HG03354 (cell line): ENCODE results near the gene ZNF831.

Experiments used
- ATAC-seq: cut with Tn5 transposase; IDR thresholded peaks from one replicate; pipeline ENCODE4 v1.9.1; 2021; ENCODE audit warnings: mild to moderate bottlenecking; ENCODE audit not compliant: unreplicated experiment, poor library complexity, severe bottlenecking

The ZNF831 gene

DNA sequence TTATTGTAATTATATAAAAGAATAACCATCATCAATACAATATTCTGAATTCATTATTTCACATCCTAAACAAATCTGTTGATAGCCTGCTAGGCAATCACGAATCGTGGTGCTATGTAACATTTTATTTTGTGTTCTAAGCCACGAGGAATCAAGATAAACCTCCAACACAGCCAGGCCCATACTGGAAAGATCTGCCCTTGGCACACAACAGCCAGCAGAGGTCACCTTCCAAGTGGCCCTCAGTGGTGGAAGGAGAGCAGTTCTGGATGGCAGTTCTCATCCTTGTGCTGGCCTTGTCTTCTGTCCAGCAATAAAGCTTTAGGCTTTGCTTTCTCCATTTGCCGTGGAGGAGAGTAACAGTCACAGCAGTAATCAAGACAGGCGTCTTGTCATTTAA, 13.2 kb downstream of the ZNF831 start:
- ATAC-seq: no peak

DNA sequence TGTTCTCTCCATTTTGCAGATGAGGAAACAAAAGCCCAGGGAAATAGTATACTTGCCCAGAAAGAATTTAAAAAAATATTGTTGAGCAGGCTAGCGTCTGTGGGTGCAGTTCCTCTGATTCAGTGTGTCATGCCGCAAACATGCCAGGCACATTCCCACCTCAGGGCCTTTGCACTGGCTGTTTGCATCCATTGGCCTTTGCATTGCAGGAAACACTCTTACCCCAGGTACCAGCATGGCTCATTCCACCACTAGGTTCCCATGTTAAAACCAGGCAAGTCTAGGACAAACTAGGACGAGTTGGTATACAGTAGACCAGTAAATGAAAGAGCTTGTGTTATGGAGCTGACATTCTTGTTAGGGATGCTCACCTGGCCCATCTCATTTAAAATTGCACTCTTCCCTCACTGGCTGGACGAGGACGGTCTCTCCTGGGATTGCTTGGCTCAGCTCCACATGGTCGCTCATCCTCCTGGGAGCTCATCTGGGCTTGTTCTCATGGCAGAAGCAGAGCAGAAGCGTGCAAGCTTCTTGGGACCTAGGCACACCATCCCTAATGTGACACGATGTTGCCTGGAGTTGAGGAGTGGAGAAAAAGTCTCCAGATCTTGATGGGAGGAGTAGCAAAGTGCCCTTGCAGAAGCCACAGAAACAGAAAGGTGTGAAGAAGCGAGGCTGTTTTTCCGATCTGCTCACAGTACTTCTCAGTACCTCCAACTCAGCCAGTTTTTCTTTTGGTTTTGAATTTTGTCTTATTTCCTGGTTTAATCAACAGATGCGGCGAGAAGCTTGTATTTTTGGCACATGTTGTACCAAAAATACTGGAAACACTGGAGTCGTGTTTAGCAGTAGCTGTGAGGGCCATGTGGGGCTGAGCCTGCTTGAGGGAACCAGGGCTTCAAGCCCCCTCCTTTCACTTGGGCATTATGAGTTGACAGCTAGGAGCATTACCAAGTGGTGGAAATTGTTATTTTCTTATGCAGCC, 13.9 kb downstream of the ZNF831 start:
- no peak for ATAC-seq

DNA sequence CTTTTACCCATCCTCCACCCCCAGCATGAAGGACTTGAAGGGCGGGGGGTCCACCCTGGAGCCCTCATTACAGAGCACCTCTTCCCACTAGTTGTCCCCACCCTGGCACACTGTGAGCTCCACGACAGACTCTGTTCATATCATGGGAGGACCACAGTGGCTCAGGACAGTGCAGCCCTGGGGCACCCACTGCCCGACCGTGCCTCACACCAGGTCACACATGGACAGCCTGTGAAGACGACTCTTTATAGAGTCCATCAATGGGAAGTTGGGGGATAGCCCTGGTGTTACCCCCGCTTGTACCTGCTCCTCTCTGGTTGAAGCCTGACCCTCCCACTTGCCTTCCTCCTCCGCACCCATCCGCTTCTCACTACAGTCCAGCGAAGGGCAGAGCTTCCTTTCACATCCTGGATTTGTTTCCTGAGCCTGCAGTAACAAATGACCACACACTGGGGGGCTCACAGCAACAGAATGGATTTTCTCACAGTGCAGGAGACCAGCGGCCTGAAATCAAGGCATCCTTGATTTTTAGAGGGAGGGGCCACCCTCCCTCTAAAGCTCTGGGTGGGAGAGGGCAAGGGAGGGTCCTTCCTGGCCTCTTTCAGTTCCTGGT, 15.5 kb downstream of the ZNF831 start:
- no peak for ATAC-seq

DNA sequence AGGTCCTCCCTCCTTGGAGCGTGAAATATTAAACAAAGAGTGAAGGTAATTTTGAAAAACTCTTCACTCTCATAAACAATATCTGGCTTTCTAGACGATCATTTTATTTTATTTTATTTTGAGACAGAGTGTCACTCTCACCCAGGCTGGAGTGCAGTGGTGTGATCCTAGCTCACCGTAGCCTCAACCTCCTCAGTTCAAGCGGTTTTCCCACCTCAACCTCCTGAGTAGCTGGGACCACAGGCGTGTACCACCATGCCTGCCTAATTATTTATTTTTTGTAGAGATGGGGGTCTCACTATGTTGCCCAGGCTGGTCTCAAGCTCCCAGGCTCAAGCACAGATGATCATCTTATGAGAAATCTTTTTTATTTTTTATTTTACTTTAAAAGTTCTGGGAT, 16.4 kb downstream of the ZNF831 start:
- ATAC-seq: no peak

DNA sequence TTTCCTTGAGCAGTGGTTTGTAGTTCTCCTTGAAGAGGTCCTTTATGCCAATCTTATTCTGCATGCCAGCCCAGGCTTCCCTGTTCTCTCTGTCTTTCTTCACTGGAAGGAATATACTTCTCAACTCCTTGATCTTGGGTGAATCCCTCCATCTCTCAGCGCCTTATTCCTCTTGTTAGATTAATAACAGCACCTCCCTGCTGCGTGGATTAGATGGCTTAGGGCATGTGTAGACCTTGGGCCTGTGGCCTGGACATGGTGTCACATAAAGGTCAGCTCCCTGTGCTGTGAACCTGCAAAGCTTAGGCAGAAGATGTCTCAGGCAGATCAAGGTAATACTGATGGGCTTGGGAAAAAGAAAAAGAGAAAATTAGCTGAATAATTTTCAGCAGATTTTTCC, 18.3 kb downstream of the ZNF831 start:
- ATAC-seq: no peak

DNA sequence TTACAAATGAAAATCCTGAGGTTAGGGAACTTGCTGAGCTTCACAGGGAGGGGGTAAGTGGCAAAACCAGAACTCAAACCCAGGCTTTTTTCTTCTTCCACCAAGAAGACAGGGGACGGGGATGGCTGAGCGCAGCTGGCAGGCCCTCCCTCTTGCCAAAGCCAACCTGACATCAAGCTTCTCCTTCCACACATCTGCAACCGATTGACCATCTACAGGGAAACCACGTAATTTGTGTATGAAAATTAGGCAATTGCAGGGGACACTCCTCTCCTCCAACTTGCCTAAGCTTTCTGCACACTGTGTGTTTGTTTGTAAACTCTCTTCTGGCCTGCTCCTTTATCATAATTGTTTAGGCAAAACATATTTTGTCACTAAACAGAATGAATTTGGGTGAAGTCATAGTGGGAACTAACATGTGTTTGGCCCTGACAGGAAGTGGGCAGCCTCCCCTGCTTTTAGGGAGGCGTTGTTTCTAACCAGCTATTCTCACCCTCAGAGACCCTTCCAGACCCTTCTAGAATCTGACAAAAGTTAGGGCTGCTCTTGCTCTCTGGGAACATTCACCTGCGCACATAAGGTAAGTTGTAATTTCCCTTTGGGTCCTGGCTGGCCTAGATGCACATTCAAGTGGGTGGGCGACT, 18.9 kb downstream of the ZNF831 start:
- ATAC-seq: no peak

DNA sequence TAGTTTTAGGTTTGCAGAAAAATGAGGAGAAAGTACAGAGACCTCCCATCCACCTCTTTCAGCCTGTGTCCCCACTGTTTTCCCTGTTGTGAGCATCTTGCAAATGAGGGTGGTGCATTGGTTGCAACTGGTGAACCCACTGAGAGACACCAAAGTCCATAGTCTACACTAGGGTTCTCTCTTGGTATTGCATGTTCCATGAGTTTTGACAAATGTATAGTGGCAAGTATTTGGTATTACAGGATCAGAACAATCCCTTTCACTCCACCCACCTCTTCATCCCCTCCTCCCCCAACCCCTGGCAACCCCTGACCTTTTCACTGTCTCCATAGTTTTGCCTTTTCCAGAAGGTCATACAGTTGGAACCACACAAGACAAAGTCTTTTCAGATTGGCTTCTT, 20.1 kb downstream of the ZNF831 start:
- no peak for ATAC-seq

DNA sequence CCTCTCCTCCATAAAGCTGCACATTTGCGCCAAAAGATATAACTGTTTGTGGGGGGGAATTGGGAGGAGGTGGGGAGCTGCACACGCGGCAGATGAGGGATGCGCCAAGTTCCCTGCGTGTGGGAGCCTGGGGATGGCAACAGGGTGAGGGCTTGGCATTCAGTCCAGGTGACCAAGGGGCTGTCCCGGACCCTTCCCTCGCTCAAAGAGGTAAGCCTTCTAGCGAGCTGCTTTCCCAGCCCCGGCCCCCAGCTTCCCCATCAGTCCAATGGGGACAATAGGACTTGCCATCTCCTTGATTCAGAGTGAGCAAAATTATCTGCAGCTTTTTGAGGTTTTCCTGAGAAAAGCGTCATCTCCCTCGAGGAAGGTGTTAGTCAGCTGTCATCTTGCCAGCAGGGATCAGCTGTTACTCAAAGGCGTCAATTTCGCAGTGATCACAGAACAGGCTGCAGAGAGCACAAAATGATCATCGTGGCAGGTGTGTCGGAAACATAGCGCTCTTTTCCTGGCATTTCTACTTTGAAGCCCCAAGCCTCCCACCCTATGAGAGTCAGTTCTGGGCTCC, 21.3 kb downstream of the ZNF831 start:
- ATAC-seq: no peak

DNA sequence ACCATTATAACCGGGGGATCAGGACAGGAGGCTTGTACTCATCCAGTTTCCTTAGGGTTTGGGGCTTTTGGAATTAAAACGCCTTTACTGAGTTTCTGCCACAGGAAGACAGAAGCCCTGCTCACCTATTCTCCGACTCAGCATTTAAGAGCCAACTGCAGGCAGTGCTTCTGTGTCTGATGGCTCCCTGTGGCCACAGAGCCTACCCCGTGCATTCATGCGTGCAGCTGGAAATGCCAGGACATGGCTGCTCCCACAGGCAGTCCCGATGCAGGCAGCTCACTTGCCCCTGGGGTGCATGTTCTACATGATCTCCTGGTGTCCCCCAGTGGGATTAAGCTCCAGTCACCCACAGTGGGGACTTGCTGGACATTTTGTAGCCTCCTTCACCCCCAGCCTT, 22.2 kb downstream of the ZNF831 start:
- no peak for ATAC-seq

DNA sequence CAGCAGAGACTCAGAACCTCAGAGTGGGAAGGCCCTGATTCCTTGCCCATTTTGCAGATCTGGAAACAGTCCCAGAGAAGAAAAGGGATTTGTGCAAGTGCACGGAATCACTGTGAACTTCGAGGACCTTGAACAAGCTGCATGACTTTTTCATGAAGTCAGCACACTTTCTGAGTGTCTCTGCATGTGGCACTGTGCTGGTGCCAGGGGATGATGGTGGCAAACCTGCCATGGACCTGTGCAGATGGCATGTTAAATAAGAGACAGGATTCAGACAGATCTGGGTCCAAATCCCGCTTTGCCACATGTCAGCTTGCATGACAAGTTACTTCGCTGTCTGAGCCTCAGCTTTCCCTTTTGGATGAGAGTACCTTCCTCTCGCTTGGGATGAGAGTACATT, 26.8 kb downstream of the ZNF831 start:
- no peak for ATAC-seq

DNA sequence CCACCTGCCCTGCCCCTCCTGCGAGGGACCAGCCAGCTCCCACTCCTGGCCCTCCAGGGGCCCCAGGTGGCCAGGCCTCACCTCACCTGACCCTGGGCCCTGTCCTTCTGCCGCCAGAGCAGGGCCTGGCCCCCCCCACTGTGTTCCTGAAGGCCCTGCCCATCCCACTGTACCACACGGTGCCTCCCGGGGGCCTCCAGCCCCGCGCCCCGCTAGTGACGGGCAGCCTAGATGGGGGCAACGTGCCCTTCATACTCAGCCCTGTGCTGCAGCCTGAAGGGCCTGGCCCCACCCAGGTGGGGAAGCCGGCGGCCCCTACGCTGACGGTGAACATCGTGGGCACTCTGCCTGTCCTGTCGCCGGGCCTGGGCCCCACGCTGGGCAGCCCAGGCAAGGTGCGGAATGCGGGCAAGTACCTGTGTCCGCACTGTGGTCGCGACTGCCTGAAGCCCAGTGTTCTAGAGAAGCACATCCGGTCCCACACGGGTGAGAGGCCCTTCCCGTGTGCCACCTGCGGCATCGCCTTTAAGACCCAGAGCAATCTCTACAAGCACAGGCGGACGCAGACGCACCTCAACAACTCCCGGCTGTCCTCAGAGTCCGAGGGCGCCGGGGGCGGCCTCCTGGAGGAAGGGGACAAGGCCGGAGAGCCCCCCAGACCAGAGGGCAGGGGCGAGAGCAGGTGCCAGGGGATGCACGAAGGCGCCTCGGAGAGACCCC, 27.6 kb downstream of the ZNF831 start:
- no peak for ATAC-seq

DNA sequence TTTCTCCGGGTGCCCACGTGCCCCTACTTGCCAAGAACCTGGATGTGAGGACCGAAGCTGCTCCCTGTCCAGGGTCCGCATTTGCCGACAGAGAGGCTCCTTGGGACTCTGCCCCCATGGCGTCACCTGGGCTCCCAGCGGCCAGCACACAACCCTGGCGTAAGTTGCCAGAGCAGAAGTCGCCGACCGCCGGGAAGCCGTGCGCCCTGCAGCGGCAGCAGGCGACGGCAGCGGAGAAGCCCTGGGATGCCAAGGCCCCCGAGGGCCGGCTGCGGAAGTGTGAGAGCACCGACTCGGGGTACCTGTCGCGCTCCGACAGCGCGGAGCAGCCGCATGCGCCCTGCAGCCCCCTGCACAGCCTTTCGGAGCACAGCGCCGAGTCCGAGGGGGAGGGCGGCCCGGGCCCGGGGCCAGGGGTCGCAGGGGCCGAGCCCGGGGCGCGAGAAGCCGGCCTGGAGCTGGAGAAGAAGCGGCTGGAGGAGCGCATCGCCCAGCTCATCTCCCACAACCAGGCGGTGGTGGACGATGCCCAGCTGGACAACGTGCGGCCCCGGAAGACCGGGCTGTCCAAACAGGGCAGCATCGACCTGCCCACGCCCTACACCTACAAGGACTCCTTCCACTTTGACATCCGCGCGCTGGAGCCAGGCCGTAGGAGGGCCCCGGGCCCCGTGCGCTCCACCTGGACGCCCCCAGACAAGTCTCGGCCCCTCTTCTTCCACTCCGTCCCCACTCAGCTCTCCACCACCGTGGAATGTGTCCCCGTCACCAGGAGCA, 28.3 kb downstream of the ZNF831 start:
- no peak for ATAC-seq

DNA sequence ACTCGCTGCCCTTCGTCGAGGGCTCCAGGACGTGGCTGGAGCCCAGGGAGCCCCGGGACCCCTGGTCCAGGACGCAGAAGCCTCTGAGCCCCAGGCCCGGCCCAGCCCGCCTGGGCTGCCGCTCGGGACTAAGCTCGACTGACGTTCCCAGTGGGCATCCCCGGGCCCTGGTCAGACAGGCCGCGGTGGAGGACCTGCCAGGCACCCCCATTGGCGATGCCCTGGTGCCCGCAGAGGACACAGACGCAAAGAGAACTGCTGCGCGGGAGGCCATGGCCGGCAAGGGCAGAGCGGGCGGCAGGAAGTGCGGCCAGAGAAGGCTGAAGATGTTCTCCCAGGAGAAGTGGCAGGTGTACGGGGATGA, 28.9 kb downstream of the ZNF831 start:
- ATAC-seq: no peak

DNA sequence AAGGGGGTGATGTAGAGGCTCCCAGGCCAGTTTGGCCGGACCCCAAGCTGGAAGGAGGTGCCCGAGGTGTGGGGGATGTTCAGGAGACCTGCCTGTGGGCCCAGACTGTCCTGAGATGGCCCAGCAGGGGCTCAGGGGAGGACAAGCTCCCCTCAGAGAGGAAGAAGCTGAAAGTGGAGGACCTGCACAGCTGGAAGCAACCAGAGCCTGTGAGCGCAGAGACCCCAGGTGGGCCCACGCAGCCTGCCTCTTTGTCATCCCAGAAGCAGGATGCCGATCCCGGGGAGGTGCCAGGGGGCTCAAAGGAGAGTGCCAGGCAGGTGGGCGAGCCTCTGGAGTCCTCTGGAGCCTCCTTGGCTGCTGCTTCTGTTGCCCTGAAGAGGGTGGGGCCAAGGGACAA, 29.7 kb downstream of the ZNF831 start:
- ATAC-seq: no peak

DNA sequence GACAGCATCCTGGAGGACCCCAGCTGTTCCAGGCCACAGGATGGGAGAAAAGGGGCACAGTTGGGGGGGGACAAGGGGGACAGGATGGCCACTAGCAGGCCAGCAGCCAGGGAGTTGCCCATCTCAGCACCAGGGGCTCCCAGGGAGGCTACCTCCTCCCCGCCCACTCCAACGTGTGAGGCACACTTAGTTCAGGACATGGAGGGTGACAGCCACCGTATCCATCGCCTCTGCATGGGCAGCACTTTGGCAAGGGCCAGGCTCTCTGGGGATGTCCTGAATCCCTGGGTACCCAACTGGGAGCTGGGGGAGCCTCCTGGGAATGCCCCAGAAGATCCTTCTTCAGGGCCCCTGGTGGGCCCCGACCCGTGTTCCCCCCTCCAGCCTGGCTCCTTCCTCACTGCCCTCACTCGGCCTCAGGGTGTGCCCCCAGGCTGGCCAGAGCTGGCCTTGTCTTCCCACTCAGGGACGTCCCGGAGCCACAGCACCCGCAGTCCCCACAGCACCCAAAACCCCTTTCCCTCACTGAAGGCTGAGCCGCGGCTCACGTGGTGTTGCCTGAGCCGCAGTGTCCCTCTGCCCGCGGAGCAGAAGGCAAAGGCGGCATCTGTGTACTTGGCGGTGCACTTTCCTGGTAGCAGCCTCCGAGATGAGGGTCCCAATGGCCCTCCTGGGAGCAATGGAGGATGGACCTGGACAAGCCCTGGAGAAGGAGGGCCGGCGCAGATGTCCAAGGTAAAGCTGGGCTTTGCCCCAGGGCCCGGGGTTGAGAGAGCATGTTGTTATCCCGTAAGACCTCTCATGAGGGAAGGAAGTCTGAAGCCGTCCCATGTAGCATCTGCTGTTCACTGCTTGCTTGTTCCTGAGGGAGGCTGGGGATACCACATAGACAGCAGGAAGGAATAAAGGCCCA, 30.7 kb downstream of the ZNF831 start:
- ATAC-seq: no peak

DNA sequence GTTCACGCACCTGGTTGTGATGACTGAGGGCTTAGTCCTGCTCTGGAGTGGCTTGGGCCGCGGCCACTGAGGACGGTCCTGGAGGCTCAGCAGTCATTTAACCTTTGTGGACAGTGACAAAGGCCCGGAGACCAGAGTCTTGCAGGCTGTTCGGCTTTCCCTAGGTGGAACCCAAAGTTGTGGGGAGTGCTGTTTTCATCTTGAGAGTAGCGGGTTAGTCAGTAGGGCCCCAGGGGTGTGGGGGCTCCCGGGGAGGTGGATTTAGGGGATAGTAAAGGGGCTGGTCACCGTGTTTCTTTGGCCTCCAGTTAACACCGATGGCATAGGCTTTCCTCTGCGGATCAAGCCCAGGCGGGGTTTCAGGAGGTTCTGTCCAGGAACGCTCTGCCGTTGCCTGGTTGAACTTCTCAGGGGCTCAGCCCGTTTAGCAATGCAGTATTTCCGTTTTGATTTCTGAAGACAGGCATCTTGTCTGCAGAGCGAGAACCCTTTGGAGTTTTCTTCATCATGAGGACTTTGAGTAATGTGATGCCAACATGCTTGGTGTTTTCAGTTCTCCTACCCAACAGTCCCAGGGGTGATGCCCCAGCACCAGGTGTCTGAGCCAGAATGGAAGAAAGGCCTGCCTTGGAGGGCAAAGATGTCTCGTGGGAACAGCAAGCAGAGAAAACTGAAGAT, 31.8 kb downstream of the ZNF831 start:
- ATAC-seq: no peak

DNA sequence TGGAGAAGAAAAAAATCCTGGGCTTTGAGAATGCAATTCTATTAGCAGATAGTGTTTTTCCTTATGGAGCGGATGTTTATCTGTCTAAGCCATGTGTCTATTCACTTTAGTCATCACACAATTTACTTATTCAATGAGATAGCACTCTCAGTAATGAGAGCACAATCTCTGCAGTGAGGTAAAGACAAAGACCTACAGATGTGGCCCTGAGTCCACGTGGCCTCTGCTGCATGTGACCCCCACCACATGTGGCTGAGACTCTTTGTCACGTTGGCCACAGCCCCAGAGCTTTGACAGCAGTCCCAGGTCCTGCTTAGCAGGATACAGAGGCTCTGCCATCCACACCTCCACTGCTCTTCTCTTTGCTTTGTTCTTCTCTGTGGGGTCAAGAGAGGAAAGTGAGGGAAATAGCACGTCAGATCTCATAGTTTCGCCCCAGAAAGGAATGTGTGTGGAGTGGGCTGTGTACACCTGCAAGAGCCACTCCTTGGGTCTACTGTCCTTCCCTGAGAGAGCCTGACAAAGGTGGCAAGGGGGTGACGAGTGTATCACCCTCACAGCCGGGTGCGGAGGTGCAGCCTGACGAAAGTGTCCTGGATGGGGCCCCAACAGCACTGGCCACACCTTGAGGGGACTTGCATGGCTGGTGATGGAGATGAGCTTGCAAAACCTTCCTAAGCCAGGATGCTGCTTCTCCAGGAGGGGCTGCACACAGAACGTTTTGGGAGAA, 40.7 kb downstream of the ZNF831 start:
- no peak for ATAC-seq
